ENCODE results near the gene PANK1. TPM values are rescaled to one million over a fixed set of nuclear protein-coding genes. Genes with fewer than 3 reads are reported as not detected.

Gene PANK1
- polyA plus RNA-seq, 1 of the 3 experiments (the other 2 are of a cell fraction): 4.2 TPM

- Histone ChIP-seq H3K27ac (ENCODE audit: low read depth in 2 of 2, low read length in 1 of 2) (no peak overlapping the region), H3K27me3 (ENCODE audit: insufficient read depth) (peaks cover 16% of the 10 kb centered on the region; the same call in 1 of the 2 replicates), H3K36me3 (replicated peaks in 1 of 2; ENCODE audit: control insufficient read depth in 1 of 2, insufficient read depth in 2 of 2, low read length in 1 of 2) (no peaks in the 10 kb centered on the region), H2AFZ (ENCODE audit: low read depth) (peak overlapping the region; percentile 80; the same call in 1 of the 2 replicates), H3K4me1 (ENCODE audit: control insufficient read depth in 1 of 2, insufficient read depth in 2 of 2, low read depth in 1 of 2, low read length in 1 of 2) (peaks cover 0 to 4% of the 10 kb centered on the region in 2 experiments; a peak in 1 of 4 replicates), H3K9me3 (no peaks in the 10 kb centered on the region), H3K9ac (no peak overlapping the region), H3F3A (replicated peaks; ENCODE audit: insufficient read depth) (peaks cover 6% of the 10 kb centered on the region), H4K20me1 (ENCODE audit: insufficient read depth) (no peaks in the 10 kb centered on the region), H3K79me2 (ENCODE audit: insufficient read depth) (no peaks in the 10 kb centered on the region), H3K4me3 (ENCODE audit: low read depth in 2 of 2, low read length in 1 of 2) (peak overlapping the region; percentile 47 to 59), H3K4me2 (peak overlapping the region; percentile 96), H3K9me2 (no peaks in the 10 kb centered on the region)
- TF ChIP-seq TCF12 (IDR thresholded peaks at IDR 0.05) (no peak), TEAD4 (IDR thresholded peaks at IDR 0.05; ENCODE audit: borderline replicate concordance, insufficient read depth) (no peak), YY1 (IDR thresholded peaks at IDR 0.05; ENCODE audit: low read depth) (no peak), RCOR1 (IDR thresholded peaks at IDR 0.05; ENCODE audit: low read length) (no peak), GABPA (IDR thresholded peaks at IDR 0.05; ENCODE audit: low read depth) (no peak), SIN3A (IDR thresholded peaks at IDR 0.05; ENCODE audit: borderline replicate concordance, low read depth, low read length) (no peak), FOSL2 (IDR thresholded peaks at IDR 0.05; ENCODE audit: borderline replicate concordance, low read depth) (no peak), SMC3 (IDR thresholded peaks at IDR 0.05; ENCODE audit: low read depth, low read length) (no peak), NRF1 (IDR thresholded peaks at IDR 0.05; ENCODE audit: low read depth, low read length) (no peak), JUND (IDR thresholded peaks at IDR 0.05) (no peak), USF1 (IDR thresholded peaks at IDR 0.05; ENCODE audit: borderline replicate concordance, low read depth) (no peak), REST (IDR thresholded peaks at IDR 0.05; ENCODE audit: low read depth, low read length) (no peak), CHD2 (IDR thresholded peaks at IDR 0.05; ENCODE audit: low read length, partially characterized antibody) (no peak), MAX (IDR thresholded peaks at IDR 0.05; ENCODE audit: low read depth) (no peak), RAD21 (IDR thresholded peaks at IDR 0.05; ENCODE audit: low read length) (no peak), ZBTB33 (IDR thresholded peaks at IDR 0.05; ENCODE audit: borderline replicate concordance, low read depth) (no peak), PBX3 (IDR thresholded peaks at IDR 0.05) (no peak), ELF1 (IDR thresholded peaks at IDR 0.05) (no peak), NFIC (IDR thresholded peaks at IDR 0.05; ENCODE audit: borderline replicate concordance) (no peak), CTCF (IDR thresholded peaks at IDR 0.05) (no peak)
- 6% methylated on average over 8 of the region's 8 CpGs for WGBS (ENCODE audit: low lambda C conversion rate)
- CTCF ChIA-PET: interaction anchor here (1.0 to 3.1 kb wide), 2 partner anchors 14 to 68 kb away, joined by 3 to 10 read pairs; no protein-coding TSS in a partner anchor
- DNase-seq: no peak
- POLR2A ChIA-PET: no interaction called here
Observed at GRCh38 chr10:89534826-89535166, 110.2 kb downstream of the PANK1 start.
